Inferior parietal cortex (tissue), 1 donor: ENCODE measurements around the gene MACROH2A1.

Experiments used
- DNase-seq: peaks from one replicate; pipeline ENCODE4 v3.0.0-alpha.2; 2016; ENCODE audit errors: extremely low spot score

The MACROH2A1 gene

GRCh38 chr5:135319458-135319857 lies 79.6 kb downstream of the MACROH2A1 start:
- no peak for DNase-seq

- DNase-seq, result no peak
Measured at GRCh38 chr5:135318924-135319323, 80.1 kb downstream of the MACROH2A1 start.

- DNase-seq, result no peak
Measured at GRCh38 chr5:135318037-135318436, 81.0 kb downstream of the MACROH2A1 start.

GRCh38 chr5:135317286-135317685 lies 81.7 kb downstream of the MACROH2A1 start:
- DNase-seq, result no peak

GRCh38 chr5:135315386-135315785 lies 83.6 kb downstream of the MACROH2A1 start:
- DNase-seq, result no peak

GRCh38 chr5:135313946-135314345 lies 85.1 kb downstream of the MACROH2A1 start:
- DNase-seq, result no peak

GRCh38 chr5:135313405-135313804 lies 85.6 kb downstream of the MACROH2A1 start:
- DNase-seq, result no peak

GRCh38 chr5:135312255-135312935 lies 86.6 kb downstream of the MACROH2A1 start:
- no peak for DNase-seq

GRCh38 chr5:135310328-135310989 lies 88.6 kb downstream of the MACROH2A1 start:
- no peak for DNase-seq

- DNase-seq, result no peak
Measured at GRCh38 chr5:135309391-135310327, 89.4 kb downstream of the MACROH2A1 start.

GRCh38 chr5:135308752-135309151 lies 90.3 kb downstream of the MACROH2A1 start:
- DNase-seq, result no peak

- DNase-seq, result no peak
Measured at GRCh38 chr5:135308245-135308644, 90.8 kb downstream of the MACROH2A1 start.

GRCh38 chr5:135307143-135307903 lies 91.7 kb downstream of the MACROH2A1 start:
- no peak for DNase-seq

GRCh38 chr5:135306557-135306956 lies 92.5 kb downstream of the MACROH2A1 start:
- DNase-seq, result no peak

- DNase-seq, result no peak
Measured at GRCh38 chr5:135304352-135305221, 94.4 kb downstream of the MACROH2A1 start.

GRCh38 chr5:135303582-135304173 lies 95.4 kb downstream of the MACROH2A1 start:
- no peak for DNase-seq

- DNase-seq, result no peak
Measured at GRCh38 chr5:135296900-135297816, 101.9 kb downstream of the MACROH2A1 start.

- DNase-seq, result no peak
Measured at GRCh38 chr5:135295852-135296251, 103.2 kb downstream of the MACROH2A1 start.

GRCh38 chr5:135294793-135295192 lies 104.2 kb downstream of the MACROH2A1 start:
- DNase-seq, result no peak
